HG03442 (cell line): ENCODE measurements around the gene VASH2.
"Not testable (repeated sequence)": the region's sequence is repeated elsewhere in the genome, so short reads cannot be mapped to it uniquely, and the experiment has no call there.

Experiments
- ATAC-seq: cut with Tn5 transposase; IDR thresholded peaks from one replicate; pipeline ENCODE4 v1.9.1; 2021; ENCODE audit warnings: mild to moderate bottlenecking, moderate library complexity; ENCODE audit not compliant: unreplicated experiment

VASH2 gene

GRCh38 chr1:213017447-213018273 lies 67.3 kb downstream of the VASH2 start:
- ATAC-seq: no peak

DNA sequence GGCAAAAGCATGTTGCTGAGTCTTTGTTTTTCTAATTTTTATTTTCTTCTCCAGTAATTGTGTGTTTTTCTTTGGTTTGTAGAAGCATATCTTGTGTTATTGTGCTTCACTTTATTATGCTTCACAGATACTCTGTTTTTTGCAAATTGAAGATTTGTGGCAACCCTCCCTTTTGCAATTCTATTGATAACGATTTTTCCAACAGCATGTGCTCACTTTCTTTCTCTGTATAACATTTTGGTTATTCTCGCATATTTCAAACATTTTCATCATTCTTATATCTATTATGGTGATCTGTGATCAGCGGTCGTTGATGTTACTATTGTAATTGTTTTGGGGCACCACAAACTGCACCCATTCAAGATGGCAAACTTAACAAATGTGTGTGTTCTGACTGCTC lies 69.1 kb downstream of the VASH2 start:
- no peak for ATAC-seq

- no peak for ATAC-seq
Measured at GRCh38 chr1:213020016-213020415, 69.7 kb downstream of the VASH2 start.

DNA sequence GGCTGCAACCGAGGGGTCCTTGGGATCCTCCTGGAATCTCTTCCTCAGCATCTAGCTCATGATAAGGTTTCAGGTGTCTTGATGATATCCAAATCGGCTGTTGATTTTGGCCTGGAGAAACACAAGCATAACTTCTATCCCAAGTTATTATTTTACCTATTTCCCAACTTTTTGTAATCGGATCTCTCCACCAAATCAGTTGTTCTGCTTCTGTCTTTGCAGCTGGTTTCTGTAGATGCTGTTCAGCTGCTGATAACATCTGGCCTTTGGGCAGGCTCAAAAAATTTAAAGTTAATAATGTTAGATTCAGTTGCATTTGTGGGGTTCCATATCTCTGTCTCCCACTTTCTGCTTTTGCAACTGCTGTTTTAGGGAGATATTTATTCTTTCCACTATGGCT lies 76.7 kb downstream of the VASH2 start:
- ATAC-seq: not testable (repeated sequence)

- ATAC-seq: no peak
Measured at GRCh38 chr1:213032651-213033050, 82.3 kb downstream of the VASH2 start.

GRCh38 chr1:213034713-213035112 lies 84.4 kb downstream of the VASH2 start:
- no peak for ATAC-seq

DNA sequence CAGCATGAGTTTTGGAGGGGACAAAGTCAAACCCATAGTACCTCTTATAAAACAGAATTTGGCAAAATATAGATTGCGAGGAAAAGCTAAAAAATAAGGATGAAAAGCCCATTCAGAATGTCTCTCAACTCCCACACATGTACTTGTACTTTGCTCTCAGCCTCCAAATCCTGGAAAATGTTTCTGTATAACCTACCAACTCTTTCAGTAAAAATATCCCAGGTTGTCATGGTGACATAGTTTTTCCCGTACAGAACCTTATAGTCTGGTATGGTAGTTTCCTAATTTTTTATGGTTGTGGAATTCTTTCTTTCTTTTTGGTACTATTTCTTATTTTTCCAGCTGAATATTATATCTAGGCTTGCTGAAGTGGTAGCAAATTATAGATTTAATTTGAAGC lies 85.2 kb downstream of the VASH2 start:
- no peak for ATAC-seq
